IMR-90 (cell line): ENCODE measurements around the gene ARPC1A.

Source experiments
- CEBPB ChIP-seq: IDR thresholded peaks from 2 replicates; pipeline ENCODE4 v1.6.1; 2012; ENCODE audit warnings: low read depth, low read length, improper control_type of control experiment
- TF ChIP-seq, protein P1 (sequence below): fragments of 150-350 bp; IDR thresholded peaks from 2 replicates; pipeline ENCODE4 v1.6.1; 2016; ENCODE audit warnings: low read depth, mild to moderate bottlenecking, low read length, moderate library complexity, borderline replicate concordance

DNA sequence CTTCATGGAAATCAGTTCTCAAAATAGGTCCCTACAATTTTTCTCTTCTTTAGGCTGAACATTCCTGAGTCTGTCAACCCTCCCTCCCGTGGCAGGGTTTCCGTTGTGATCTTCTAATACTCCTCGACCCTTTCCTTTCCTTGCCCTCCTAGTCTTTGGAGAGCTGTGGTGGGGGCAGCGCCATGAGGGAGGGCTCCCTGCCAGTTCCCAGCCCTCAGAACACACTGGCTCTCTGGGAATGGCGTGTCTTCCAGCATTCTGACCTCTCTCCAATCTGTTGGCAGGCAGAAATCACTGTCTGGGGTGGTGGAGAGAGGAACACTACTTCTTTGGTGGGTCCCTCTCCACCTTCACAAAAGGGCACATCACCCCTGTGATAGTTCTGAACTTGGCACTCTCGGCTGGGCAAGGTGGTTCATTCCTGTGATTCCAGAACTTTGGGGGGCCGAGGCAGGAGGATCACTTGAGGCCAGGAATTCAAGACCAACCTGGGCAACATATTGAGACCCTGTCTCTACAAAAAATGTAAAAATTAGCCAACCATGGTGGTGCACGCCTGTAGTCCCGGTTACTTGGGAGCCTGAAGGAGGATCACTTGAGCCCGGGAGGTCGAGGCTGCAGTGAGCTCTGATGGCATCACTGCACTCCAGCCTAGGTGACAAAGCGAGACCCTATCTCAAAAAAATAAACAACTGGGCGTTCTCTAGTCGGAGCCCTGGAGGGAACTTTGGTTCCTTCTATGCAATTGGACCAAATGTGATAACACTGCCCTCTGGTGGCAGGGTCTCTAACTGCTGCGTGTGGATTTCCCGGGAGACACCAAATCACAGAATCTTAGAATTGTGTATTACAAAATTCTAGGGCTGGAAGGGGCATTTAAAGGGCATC lies 13.1 kb upstream of the ARPC1A start:
- TF ChIP-seq CEBPB = no peak
- TF ChIP-seq, protein P1, sequence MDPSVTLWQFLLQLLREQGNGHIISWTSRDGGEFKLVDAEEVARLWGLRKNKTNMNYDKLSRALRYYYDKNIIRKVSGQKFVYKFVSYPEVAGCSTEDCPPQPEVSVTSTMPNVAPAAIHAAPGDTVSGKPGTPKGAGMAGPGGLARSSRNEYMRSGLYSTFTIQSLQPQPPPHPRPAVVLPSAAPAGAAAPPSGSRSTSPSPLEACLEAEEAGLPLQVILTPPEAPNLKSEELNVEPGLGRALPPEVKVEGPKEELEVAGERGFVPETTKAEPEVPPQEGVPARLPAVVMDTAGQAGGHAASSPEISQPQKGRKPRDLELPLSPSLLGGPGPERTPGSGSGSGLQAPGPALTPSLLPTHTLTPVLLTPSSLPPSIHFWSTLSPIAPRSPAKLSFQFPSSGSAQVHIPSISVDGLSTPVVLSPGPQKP = no peak
